KMS-11 (cell line): ENCODE results near the gene TP53I11.

Experiments used
- H2AFZ ChIP-seq: fragments of 200-600 bp; sonication (generic); 2 replicates; pipeline ENCODE4 v1.6.1; 2016; ENCODE audit warnings: antibody characterized with exemption, mixed run types, low read depth
- H3K27ac ChIP-seq: fragments of 200-600 bp; sonication (generic); 2 replicates; pipeline ENCODE4 v1.6.1; 2016; ENCODE audit warnings: mild to moderate bottlenecking, mixed run types
- H3K27me3 ChIP-seq: fragments of 200-600 bp; sonication (generic); 2 replicates; pipeline ENCODE4 v1.6.1; 2017; ENCODE audit warnings: mild to moderate bottlenecking, low read depth, mixed run types, moderate library complexity; ENCODE audit not compliant: insufficient read depth
- H3K36me3 ChIP-seq: fragments of 200-600 bp; sonication (generic); 2 replicates; pipeline ENCODE4 v1.6.1; 2017; ENCODE audit warnings: mild to moderate bottlenecking, mixed run types; ENCODE audit not compliant: insufficient read depth
- H3K4me1 ChIP-seq: fragments of 200-600 bp; sonication (generic); 2 replicates; pipeline ENCODE4 v1.6.1; 2016; ENCODE audit warnings: mild to moderate bottlenecking, low read depth, mixed run types; ENCODE audit not compliant: poor library complexity, severe bottlenecking
- H3K4me2 ChIP-seq: fragments of 200-600 bp; sonication (generic); 2 replicates; pipeline ENCODE4 v1.7.0; 2016; ENCODE audit warnings: mild to moderate bottlenecking, mixed run types
- H3K4me3 ChIP-seq: fragments of 200-600 bp; sonication (generic); IDR thresholded peaks from 2 replicates; pipeline ENCODE4 v1.6.1; 2017; ENCODE audit warnings: low read depth, low read length, mixed read lengths; ENCODE audit not compliant: insufficient read depth
- H3K79me2 ChIP-seq: fragments of 200-600 bp; sonication (generic); 2 replicates; pipeline ENCODE4 v1.6.1; 2016; ENCODE audit warnings: low read depth, mixed run types; ENCODE audit not compliant: insufficient read depth
- H3K9ac ChIP-seq: fragments of 200-600 bp; sonication (generic); 2 replicates; pipeline ENCODE4 v1.6.1; 2016; ENCODE audit warnings: mild to moderate bottlenecking, mixed run types
- H4K20me1 ChIP-seq: fragments of 200-600 bp; sonication (generic); 2 replicates; pipeline ENCODE4 v1.6.1; 2016; ENCODE audit warnings: mild to moderate bottlenecking, mixed run types; ENCODE audit not compliant: insufficient read depth
- CTCF ChIP-seq: fragments of 200-600 bp; sonication (generic); conservative IDR thresholded peaks from 2 replicates; pipeline ENCODE4 v1.6.1; 2017; ENCODE audit warnings: low read depth, mild to moderate bottlenecking, antibody characterized with exemption, low read length, moderate library complexity, mixed read lengths

The TP53I11 gene

GRCh38 chr11:44978274-44978960 lies 27.7 kb upstream of the TP53I11 start:
- Histone ChIP-seq H3K27ac (no peak overlapping the region), H3K9ac (no peak overlapping the region), H4K20me1 (no peaks in the 10 kb centered on the region), H3K4me1 (peaks cover 14% of the 10 kb centered on the region), H3K36me3 (no peaks in the 10 kb centered on the region), H3K4me3 (no peak overlapping the region), H3K27me3 (no peaks in the 10 kb centered on the region), H3K4me2 (no peak overlapping the region), H3K79me2 (no peaks in the 10 kb centered on the region), H2AFZ (no peak overlapping the region)
- TF ChIP-seq CTCF: no peak

GRCh38 chr11:44977493-44977984 lies 26.9 kb upstream of the TP53I11 start:
- TF ChIP-seq CTCF: no peak
- H3K27ac ChIP-seq: no peak overlapping the region
- H2AFZ ChIP-seq: no peak overlapping the region
- peaks cover 14% of the 10 kb centered on the region for H3K4me1 ChIP-seq
- no peaks in the 10 kb centered on the region for H3K79me2 ChIP-seq
- no peaks in the 10 kb centered on the region for H4K20me1 ChIP-seq
- H3K9ac ChIP-seq: no peak overlapping the region
- no peaks in the 10 kb centered on the region for H3K36me3 ChIP-seq
- no peak overlapping the region for H3K4me3 ChIP-seq
- no peak overlapping the region for H3K4me2 ChIP-seq
- no peaks in the 10 kb centered on the region for H3K27me3 ChIP-seq

GRCh38 chr11:44976576-44976975 lies 25.9 kb upstream of the TP53I11 start:
- peaks cover 14% of the 10 kb centered on the region for H3K4me1 ChIP-seq
- H3K79me2 ChIP-seq: no peaks in the 10 kb centered on the region
- H3K4me3 ChIP-seq: no peak overlapping the region
- no peak overlapping the region for H2AFZ ChIP-seq
- H3K27me3 ChIP-seq: no peaks in the 10 kb centered on the region
- H3K27ac ChIP-seq: no peak overlapping the region
- H3K36me3 ChIP-seq: no peaks in the 10 kb centered on the region
- no peak overlapping the region for H3K9ac ChIP-seq
- no peak overlapping the region for H3K4me2 ChIP-seq
- H4K20me1 ChIP-seq: no peaks in the 10 kb centered on the region
- no peak for TF ChIP-seq CTCF

- no peak for TF ChIP-seq CTCF
- H3K4me1 ChIP-seq: peaks cover 9% of the 10 kb centered on the region
- no peaks in the 10 kb centered on the region for H3K36me3 ChIP-seq
- H2AFZ ChIP-seq: no peak overlapping the region
- no peaks in the 10 kb centered on the region for H3K27me3 ChIP-seq
- H3K79me2 ChIP-seq: no peaks in the 10 kb centered on the region
- no peak overlapping the region for H3K27ac ChIP-seq
- no peak overlapping the region for H3K4me2 ChIP-seq
- no peak overlapping the region for H3K9ac ChIP-seq
- no peaks in the 10 kb centered on the region for H4K20me1 ChIP-seq
- no peak overlapping the region for H3K4me3 ChIP-seq
These were observed 23.8 kb upstream of the TP53I11 start for GRCh38 chr11:44974402-44975000.
